Renal cortical epithelial cell (primary cell): ENCODE results near the gene PLCH1. TPM values are rescaled to one million over a fixed set of nuclear protein-coding genes. Genes with fewer than 3 reads are reported as not detected.
"Not testable (repeated sequence)": the region's sequence is repeated elsewhere in the genome, so short reads cannot be mapped to it uniquely, and the experiment has no call there.

ENCODE experiments used
- DNase-seq: peaks from one replicate; pipeline ENCODE4 v3.0.0-alpha.2; 2011; ENCODE audit warnings: low read depth
- total RNA-seq: library from RNA; depleted of rRNA; stranded (reverse); fragments of >200 nt; gene quantifications from 2 replicates; pipeline ENCODE4 v1.2.3, GENCODE V29; 2014

The PLCH1 gene
- total RNA-seq, 1 donor from 2014 or later: 2.8 TPM

GRCh38 chr3:155420881-155421486 is 323.9 kb downstream of the PLCH1 start:
- no peak for DNase-seq

GRCh38 chr3:155420406-155420805 is 324.5 kb downstream of the PLCH1 start:
- no peak for DNase-seq

GRCh38 chr3:155418407-155418806 is 326.5 kb downstream of the PLCH1 start:
- DNase-seq: no peak

GRCh38 chr3:155417119-155417517 is 327.8 kb downstream of the PLCH1 start:
- no peak for DNase-seq

DNA sequence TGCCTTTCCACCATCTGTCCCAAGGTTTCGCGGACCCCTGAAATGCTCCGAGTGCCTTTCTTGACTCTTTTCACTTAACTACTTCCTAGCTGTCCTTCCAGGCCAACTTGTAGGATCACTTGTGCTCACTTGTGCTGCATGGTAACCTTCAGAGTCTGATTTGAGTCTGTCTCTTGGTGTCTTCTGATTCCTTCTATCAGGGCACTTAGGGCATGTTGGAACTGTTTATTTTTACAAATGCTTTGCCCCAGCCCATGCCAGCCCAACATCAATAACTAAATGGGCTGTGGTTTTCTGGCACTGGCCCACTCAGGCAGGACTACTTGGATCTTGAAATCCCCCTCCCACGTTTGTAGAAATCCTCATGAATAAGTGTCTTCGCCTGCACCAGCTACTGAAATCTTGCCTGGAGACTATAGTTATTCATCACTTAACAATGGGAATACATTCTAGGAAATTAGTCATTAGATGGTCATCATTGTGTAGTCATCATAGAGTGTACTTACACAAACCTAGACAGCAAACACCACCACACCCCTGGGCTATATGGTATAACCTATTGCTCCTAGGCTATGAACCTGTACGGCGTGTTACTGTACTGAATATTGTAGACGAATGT is 328.3 kb downstream of the PLCH1 start:
- peak; percentile 90 for DNase-seq

DNA sequence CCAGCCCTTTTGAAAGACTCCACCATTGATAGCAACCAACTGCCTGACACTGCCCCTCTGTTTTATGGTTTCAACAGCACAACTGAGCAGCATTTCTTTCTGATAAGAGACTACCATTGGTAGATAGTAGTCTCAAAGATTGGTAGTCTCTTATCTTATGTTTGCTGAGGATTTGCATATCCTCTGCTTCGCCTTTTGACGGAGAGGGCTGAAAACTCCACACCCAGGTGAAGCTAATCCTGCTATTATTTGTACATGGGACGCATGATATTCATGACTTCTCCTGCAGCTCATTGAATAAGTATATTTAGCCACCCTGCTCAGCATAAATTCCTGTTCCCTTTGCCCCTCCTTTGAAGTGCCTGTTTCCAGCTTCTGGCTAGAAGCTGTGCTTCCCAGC is 332.0 kb downstream of the PLCH1 start:
- DNase-seq: no peak

GRCh38 chr3:155411500-155412223 is 333.2 kb downstream of the PLCH1 start:
- no peak for DNase-seq

DNA sequence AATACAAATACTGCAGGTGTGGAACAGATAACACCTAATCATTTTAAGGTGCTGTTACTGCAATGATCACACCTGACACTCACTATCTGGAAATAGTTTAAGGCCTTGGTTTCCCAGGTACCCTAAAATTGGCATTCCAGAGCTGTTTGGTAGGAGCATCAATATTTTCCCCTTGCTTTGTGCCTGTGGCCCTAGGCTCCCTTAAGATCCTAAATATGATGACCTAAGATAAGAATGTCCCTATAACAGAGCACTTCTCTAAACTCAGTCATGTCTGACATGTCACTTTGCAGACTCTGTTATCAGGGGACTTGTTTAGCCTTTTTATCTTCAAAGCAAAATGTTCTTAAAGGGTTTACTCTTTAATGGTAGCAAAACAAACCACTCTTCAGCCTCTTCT is 335.5 kb downstream of the PLCH1 start:
- no peak for DNase-seq

DNA sequence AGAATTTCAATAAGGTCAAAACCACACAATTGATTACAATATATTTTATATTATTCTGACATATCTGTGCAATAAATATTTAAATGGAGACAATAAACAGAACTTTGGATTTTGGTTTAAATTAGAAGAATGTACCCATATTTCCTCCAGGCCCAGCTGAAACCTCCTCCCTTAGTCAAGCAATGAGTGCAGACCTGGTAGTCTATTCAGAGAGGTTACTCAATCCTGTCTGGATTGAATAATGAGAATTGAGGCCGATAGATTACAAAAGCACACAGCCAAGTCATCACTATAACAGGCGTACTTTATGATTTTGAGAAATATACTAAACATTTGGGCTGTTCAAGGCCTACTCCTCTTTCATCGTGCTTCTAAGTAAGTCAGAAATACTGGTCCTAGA is 336.9 kb downstream of the PLCH1 start:
- DNase-seq: peak; percentile 7

GRCh38 chr3:155407331-155407730 is 337.5 kb downstream of the PLCH1 start:
- peak; percentile 15 for DNase-seq

DNA sequence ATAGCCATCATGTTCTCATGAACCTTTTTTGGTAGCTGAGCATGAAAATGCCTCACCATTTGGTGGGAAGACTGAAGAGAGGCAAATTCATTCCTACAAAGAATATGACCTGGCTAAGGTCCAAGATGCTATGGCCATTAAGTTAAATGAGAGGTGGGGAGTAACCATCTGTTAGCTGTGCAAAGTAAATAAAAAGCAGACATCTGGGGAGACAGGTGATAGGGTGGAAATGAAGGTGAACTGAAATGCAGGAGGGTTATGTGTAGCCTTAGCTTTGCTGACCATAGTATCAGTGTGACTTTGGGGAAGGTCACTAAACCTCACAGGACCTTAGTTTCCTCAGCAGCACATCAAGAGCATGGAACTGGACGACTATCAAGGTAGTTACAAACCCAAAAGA is 340.4 kb downstream of the PLCH1 start:
- DNase-seq: no peak

GRCh38 chr3:155402656-155403055 is 342.2 kb downstream of the PLCH1 start:
- no peak for DNase-seq

GRCh38 chr3:155398046-155398445 is 346.8 kb downstream of the PLCH1 start:
- no peak for DNase-seq

DNA sequence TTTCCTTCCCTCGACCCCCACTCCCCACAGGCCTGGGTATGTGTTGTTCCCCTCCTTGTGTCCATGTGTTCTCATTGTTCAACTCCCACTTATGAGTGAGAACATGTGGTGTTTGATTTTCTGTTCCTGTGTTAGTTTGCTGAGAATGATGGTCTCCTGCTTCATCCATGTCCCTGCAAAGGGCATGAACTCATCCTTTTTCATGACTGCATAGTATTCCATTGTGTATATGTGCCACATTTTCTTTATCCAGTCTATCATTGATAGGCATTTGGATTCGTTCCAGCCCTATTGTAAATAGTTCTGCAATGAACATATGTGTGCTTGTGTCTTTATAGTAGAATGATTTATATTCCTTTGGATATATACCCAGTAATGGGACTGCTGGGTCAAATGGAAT is 350.0 kb downstream of the PLCH1 start:
- DNase-seq: not testable (repeated sequence)

DNA sequence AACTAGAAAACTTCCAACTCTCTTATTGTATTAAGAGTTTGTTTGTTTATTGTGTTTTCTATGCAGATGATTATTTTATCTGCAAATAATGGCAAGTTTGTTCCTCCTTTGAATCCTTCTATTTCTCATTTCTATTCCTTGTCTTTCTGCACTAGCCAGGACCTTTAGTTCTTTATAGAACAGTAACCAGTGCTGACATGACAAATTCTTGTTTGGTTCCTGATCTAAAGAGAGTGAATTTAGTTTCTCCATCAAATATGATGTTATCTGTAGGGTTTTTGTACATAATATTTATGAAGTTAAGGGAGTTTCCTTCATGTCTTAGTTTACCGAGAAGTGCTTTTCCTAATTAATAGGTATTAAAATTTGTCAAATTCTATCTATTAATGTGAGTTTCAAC is 350.6 kb downstream of the PLCH1 start:
- DNase-seq: no peak

GRCh38 chr3:155393316-155393715 is 351.6 kb downstream of the PLCH1 start:
- DNase-seq: no peak

- no peak for DNase-seq
These were observed 352.7 kb downstream of the PLCH1 start for GRCh38 chr3:155392138-155392537.

GRCh38 chr3:155391551-155391958 is 353.3 kb downstream of the PLCH1 start:
- DNase-seq: peak; percentile 83

DNA sequence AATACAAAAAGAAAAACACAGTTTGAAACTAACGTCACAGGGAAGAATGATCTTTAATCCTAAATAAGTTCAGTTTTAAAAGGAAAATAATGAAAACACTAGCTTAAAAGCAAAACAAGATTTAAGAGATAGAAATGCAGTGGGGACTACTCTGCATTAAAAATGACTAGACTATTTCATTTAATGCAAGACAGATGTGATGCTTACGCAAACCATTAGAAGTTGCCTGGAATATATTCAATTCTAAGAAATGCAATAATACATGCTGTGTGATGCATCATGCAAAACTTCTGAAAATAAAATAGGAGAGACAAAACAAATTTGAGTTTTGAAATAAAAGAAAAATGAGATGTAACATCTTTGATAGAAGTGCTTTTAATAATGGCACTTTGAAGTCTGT is 353.8 kb downstream of the PLCH1 start:
- DNase-seq: no peak

DNA sequence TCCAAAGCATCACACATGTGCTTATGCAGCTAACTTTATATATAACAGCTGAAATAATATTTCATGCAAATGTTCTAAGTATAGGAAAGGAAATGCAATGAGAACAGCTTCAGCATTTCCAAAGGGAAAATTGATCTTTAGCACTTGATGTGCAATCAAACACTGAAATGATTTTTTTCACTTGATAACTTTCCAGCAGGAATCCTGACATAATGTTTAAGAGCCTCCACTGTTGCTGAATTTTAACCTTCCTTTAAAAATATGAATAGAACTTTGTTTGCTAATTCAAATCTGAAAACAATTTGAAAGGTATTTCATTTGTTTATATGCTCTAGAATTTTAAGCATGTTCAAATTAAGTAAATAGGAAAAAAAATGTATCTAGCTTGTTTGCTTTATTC is 354.5 kb downstream of the PLCH1 start:
- DNase-seq: no peak

DNA sequence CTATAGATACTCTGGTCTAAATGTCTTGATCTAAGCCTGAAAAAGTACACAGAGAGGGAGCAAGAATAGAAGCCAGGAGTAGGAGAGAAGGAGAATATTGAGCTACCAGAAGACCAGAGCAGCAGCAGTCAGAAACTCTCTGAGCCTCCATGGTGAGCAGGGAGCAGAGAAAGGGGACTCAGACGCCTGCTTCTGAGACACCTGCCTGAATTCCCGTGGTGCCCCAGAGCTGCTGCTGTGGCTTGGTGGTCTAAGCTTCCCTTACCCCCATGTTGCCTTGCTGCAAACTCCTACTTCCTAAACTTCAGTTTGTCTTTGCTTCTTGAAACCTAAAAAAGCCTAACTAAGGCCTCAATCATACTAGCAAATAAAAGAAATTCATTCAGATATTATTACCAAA is 356.5 kb downstream of the PLCH1 start:
- no peak for DNase-seq

GRCh38 chr3:155387571-155387970 is 357.3 kb downstream of the PLCH1 start:
- peak; percentile 48 for DNase-seq

DNA sequence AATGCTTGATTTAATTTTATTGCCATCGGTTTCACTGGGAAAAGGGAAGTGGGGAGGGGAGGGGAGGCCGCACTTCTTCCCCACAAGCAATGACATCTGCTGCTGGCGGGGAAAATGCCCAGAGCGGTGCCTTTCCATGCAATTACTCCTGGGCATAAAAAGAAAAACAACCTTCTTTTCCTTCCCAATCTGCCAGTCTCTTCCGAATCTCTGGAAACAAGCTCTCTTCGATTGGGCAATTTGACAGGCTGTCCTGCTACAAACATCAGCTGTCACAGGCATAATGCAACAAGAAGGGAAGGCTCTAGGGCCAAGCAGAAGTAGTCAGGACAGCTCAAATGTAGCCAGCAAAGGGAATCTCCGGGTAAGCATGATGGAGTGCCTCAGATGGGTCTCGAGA is 358.0 kb downstream of the PLCH1 start:
- no peak for DNase-seq
